ENCODE data around the gene ZBTB7A.
"Not testable (repeated sequence)": the region's sequence is repeated elsewhere in the genome, so short reads cannot be mapped to it uniquely, and the experiment has no call there.

ZBTB7A gene

GRCh38 chr19:4025317-4025716 lies 41.4 kb downstream of the ZBTB7A start:
- DNase-seq: no peak
- in situ Hi-C loops (cut with MboI; ENCODE audit: low pct_unique_long_range_greater_than_20kb, low sequenced_read_pairs): no loop called here

GRCh38 chr19:4023600-4024398 lies 42.9 kb downstream of the ZBTB7A start:
- in situ Hi-C loops (cut with MboI; ENCODE audit: low pct_unique_long_range_greater_than_20kb, low sequenced_read_pairs): no loop called here
- DNase-seq: no peak

- no peak for DNase-seq
- in situ Hi-C loops (cut with MboI; ENCODE audit: low pct_unique_long_range_greater_than_20kb, low sequenced_read_pairs): no loop called here
These were observed 47.1 kb downstream of the ZBTB7A start for GRCh38 chr19:4019578-4019977.

GRCh38 chr19:4018775-4019504 lies 47.8 kb downstream of the ZBTB7A start:
- in situ Hi-C loops (cut with MboI; ENCODE audit: low pct_unique_long_range_greater_than_20kb, low sequenced_read_pairs): no loop called here
- DNase-seq: no peak

GRCh38 chr19:4018140-4018613 lies 48.5 kb downstream of the ZBTB7A start:
- no peak for DNase-seq
- in situ Hi-C loops (cut with MboI; ENCODE audit: low pct_unique_long_range_greater_than_20kb, low sequenced_read_pairs): no loop called here

GRCh38 chr19:4016903-4017638 lies 49.6 kb downstream of the ZBTB7A start:
- no peak for DNase-seq
- in situ Hi-C loops (cut with MboI; ENCODE audit: low pct_unique_long_range_greater_than_20kb, low sequenced_read_pairs): no loop called here

GRCh38 chr19:4016486-4016885 lies 50.2 kb downstream of the ZBTB7A start:
- in situ Hi-C loops (cut with MboI; ENCODE audit: low pct_unique_long_range_greater_than_20kb, low sequenced_read_pairs): no loop called here
- no peak for DNase-seq

GRCh38 chr19:4015705-4016402 lies 50.8 kb downstream of the ZBTB7A start:
- in situ Hi-C loops (cut with MboI; ENCODE audit: low pct_unique_long_range_greater_than_20kb, low sequenced_read_pairs): no loop called here

GRCh38 chr19:4014541-4015491 lies 51.9 kb downstream of the ZBTB7A start:
- in situ Hi-C loops (cut with MboI; ENCODE audit: low pct_unique_long_range_greater_than_20kb, low sequenced_read_pairs): no loop called here
- peak; percentile 28 for DNase-seq

More at GRCh38 chr19:4015705-4016402, 50.8 kb downstream of the ZBTB7A start:
- DNase-seq: no peak

GRCh38 chr19:4013886-4014540 lies 52.7 kb downstream of the ZBTB7A start:
- in situ Hi-C loops (cut with MboI; ENCODE audit: low pct_unique_long_range_greater_than_20kb, low sequenced_read_pairs): no loop called here
- no peak for DNase-seq

GRCh38 chr19:4012975-4013634 lies 53.6 kb downstream of the ZBTB7A start:
- in situ Hi-C loops (cut with MboI; ENCODE audit: low pct_unique_long_range_greater_than_20kb, low sequenced_read_pairs): no loop called here

GRCh38 chr19:4012092-4012974 lies 54.4 kb downstream of the ZBTB7A start:
- no peak for DNase-seq
- in situ Hi-C loops (cut with MboI; ENCODE audit: low pct_unique_long_range_greater_than_20kb, low sequenced_read_pairs): no loop called here

More at GRCh38 chr19:4012975-4013634, 53.6 kb downstream of the ZBTB7A start:
- DNase-seq: no peak

- DNase-seq; in situ Hi-C loops (cut with MboI; ENCODE audit: low pct_unique_long_range_greater_than_20kb, low sequenced_read_pairs): not testable (repeated sequence)
These were observed 55.3 kb downstream of the ZBTB7A start for GRCh38 chr19:4011430-4011829.

- in situ Hi-C loops (cut with MboI; ENCODE audit: low pct_unique_long_range_greater_than_20kb, low sequenced_read_pairs): no loop called here
- DNase-seq: no peak
These were observed 55.9 kb downstream of the ZBTB7A start for GRCh38 chr19:4010808-4011110.

- DNase-seq: no peak
- in situ Hi-C loops (cut with MboI; ENCODE audit: low pct_unique_long_range_greater_than_20kb, low sequenced_read_pairs): no loop called here
These were observed 56.5 kb downstream of the ZBTB7A start for GRCh38 chr19:4009990-4010807.
